Osteoblast (primary cell): Measurements from ENCODE around the gene IREB2. TPM values are rescaled to one million over a fixed set of nuclear protein-coding genes. Genes with fewer than 3 reads are reported as not detected.

Source experiments
- DNase-seq: peaks from one replicate; pipeline ENCODE4 v3.0.0; 2011; ENCODE audit warnings: low spot score, mixed read lengths; ENCODE audit not compliant: insufficient read length; ENCODE audit errors: missing footprints
- H2AFZ ChIP-seq: 2 replicates; pipeline ENCODE4 v1.6.0; 2011; ENCODE audit warnings: mild to moderate bottlenecking, low read length
- H3K27ac ChIP-seq: 2 replicates; pipeline ENCODE4 v1.5.1; 2011; ENCODE audit warnings: mild to moderate bottlenecking, low read depth, low read length, moderate library complexity
- H3K27me3 ChIP-seq: 2 replicates; pipeline ENCODE4 v1.6.0; 2012; ENCODE audit warnings: mild to moderate bottlenecking, control low read depth, inconsistent platforms, low read length, moderate library complexity; ENCODE audit not compliant: insufficient read depth
- H3K36me3 ChIP-seq: 2 replicates; pipeline ENCODE4 v1.5.1; 2011; ENCODE audit warnings: mild to moderate bottlenecking, low read length, control low read depth, moderate library complexity; ENCODE audit not compliant: insufficient read depth
- H3K4me1 ChIP-seq: 2 replicates; pipeline ENCODE4 v1.5.1; 2011; ENCODE audit warnings: mild to moderate bottlenecking, low read length, control low read depth, moderate library complexity; ENCODE audit not compliant: insufficient read depth
- H3K4me2 ChIP-seq: 2 replicates; pipeline ENCODE4 v1.6.0; 2011; ENCODE audit warnings: mild to moderate bottlenecking, low read length; ENCODE audit not compliant: insufficient read depth
- H3K4me3 ChIP-seq: fragments of 200-600 bp; sonication (generic); 3 replicates; pipeline ENCODE4 v1.5.1; 2012; ENCODE audit warnings: mild to moderate bottlenecking, low read length, inconsistent platforms; ENCODE audit not compliant: insufficient read depth
- H3K79me2 ChIP-seq: 2 replicates; pipeline ENCODE4 v1.6.0; 2012; ENCODE audit warnings: mild to moderate bottlenecking, low read length, control low read depth, inconsistent platforms; ENCODE audit not compliant: insufficient read depth
- H3K9me3 ChIP-seq: 2 replicates; pipeline ENCODE4 v1.5.1; 2011; ENCODE audit warnings: low read depth, low read length, control low read depth
- H4K20me1 ChIP-seq: 2 replicates; pipeline ENCODE4 v1.6.0; 2012; ENCODE audit warnings: mild to moderate bottlenecking, low read length, control low read depth; ENCODE audit not compliant: insufficient read depth
- total RNA-seq: library from RNA; depleted of rRNA; stranded (reverse); fragments of >200 nt; gene quantifications from 2 replicates; pipeline ENCODE4 v1.2.3, GENCODE V29; 2012
- TF ChIP-seq, protein P1 (sequence below): IDR thresholded peaks from 2 replicates; pipeline ENCODE4 v1.5.1; 2011; ENCODE audit warnings: mild to moderate bottlenecking, low read depth, low read length, moderate library complexity; ENCODE audit errors: extremely low read depth

Gene IREB2
- total RNA-seq, 1 donor, result 26.8 TPM

DNA sequence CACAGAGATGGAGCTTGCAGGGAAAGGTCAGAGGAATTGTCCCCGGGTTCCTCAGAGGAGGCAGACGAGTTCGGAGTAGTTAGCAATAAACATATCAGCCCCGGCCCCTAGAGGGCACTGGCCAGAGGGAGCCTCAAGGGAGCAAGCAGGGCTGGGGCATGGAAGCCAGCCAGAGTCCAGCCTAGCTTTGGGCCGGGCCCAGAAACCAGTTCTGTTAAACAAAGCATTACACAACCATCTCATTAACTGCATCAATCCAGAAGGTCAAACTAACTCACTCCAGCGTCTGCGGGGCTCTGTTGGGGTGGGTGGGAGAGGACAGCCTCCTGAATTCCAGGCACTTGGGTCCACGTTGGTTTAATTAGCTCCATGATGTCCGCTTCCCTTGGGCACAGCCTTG lies 41.0 kb upstream of the IREB2 start:
- no peak overlapping the region for H3K27ac ChIP-seq
- TF ChIP-seq, protein P1, sequence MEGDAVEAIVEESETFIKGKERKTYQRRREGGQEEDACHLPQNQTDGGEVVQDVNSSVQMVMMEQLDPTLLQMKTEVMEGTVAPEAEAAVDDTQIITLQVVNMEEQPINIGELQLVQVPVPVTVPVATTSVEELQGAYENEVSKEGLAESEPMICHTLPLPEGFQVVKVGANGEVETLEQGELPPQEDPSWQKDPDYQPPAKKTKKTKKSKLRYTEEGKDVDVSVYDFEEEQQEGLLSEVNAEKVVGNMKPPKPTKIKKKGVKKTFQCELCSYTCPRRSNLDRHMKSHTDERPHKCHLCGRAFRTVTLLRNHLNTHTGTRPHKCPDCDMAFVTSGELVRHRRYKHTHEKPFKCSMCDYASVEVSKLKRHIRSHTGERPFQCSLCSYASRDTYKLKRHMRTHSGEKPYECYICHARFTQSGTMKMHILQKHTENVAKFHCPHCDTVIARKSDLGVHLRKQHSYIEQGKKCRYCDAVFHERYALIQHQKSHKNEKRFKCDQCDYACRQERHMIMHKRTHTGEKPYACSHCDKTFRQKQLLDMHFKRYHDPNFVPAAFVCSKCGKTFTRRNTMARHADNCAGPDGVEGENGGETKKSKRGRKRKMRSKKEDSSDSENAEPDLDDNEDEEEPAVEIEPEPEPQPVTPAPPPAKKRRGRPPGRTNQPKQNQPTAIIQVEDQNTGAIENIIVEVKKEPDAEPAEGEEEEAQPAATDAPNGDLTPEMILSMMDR, result peak; percentile 47
- no peaks in the 10 kb centered on the region for H3K79me2 ChIP-seq
- H3K27me3 ChIP-seq, result peaks cover 46% of the 10 kb centered on the region
- H3K9me3 ChIP-seq, result no peaks in the 10 kb centered on the region
- peaks cover 6% of the 10 kb centered on the region for H3K4me1 ChIP-seq
- H2AFZ ChIP-seq, result no peak overlapping the region
- H4K20me1 ChIP-seq, result no peaks in the 10 kb centered on the region
- DNase-seq, result no peak
- no peaks in the 10 kb centered on the region for H3K36me3 ChIP-seq
- H3K4me3 ChIP-seq, result no peak overlapping the region
- no peak overlapping the region for H3K4me2 ChIP-seq

DNA sequence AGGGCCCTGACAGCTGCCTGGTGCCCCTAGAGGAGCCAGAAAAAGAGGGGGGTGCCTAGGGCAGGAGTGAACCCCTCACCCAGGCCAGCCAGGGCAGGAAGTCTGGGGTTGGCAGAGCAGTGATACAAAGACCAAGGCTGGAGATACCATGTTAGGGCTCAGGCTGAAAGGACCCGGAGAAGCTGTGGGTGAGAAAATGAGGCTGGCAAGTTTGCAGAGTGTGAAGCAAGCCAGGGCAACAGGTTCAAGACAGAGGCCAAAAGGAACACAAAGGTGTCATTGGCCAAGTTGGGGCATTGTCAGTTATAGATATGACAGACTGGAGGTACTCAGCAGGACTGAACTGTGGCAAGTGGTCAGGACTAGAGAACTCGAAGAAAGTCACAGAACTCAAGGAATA lies 40.6 kb upstream of the IREB2 start:
- no peak overlapping the region for H3K4me3 ChIP-seq
- H4K20me1 ChIP-seq, result no peaks in the 10 kb centered on the region
- H2AFZ ChIP-seq, result no peak overlapping the region
- no peaks in the 10 kb centered on the region for H3K9me3 ChIP-seq
- peaks cover 6% of the 10 kb centered on the region for H3K4me1 ChIP-seq
- H3K36me3 ChIP-seq, result no peaks in the 10 kb centered on the region
- TF ChIP-seq, protein P1, result no peak
- no peak for DNase-seq
- no peak overlapping the region for H3K4me2 ChIP-seq
- peaks cover 45% of the 10 kb centered on the region for H3K27me3 ChIP-seq
- no peak overlapping the region for H3K27ac ChIP-seq
- no peaks in the 10 kb centered on the region for H3K79me2 ChIP-seq

DNA sequence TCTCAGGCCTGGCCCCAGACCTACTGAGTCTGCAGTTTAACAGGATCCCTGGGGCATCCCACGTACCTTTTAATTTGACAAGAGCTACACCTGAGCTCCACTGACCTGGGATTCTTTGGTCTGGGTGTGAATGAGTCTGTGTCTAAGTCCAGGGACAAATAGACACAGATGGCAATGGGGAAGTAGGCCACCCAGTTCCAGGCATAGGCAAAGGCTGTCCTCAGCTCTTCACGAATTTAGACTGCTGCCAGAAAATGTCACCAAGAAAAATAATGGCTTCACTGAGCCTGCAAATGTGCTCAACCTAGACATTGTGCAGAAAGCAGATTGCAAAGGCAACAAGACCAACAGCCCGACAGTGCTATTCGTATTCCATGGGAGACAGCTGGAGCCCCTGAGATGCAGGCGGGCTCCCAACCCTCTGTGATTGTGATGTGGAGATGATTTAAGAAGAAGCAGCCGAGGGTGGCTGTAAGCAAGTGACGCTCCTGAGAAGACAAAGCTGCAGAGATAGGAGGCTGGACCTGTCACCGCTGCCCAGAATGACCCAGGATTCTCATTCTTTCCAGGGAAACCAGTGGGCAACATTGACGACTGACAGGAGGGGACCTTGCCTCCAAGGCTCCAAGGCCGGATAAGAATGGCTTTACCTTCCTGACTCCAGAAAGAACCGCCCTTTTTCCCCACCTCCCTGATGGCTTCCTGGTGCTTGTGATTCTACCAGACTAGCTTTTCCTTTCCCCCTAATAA lies 39.8 kb upstream of the IREB2 start:
- Histone ChIP-seq H3K79me2 (no peaks in the 10 kb centered on the region), H3K27me3 (peaks cover 47% of the 10 kb centered on the region), H4K20me1 (no peaks in the 10 kb centered on the region), H2AFZ (no peak overlapping the region), H3K27ac (no peak overlapping the region), H3K4me1 (peaks cover 6% of the 10 kb centered on the region), H3K36me3 (no peaks in the 10 kb centered on the region), H3K9me3 (no peaks in the 10 kb centered on the region), H3K4me2 (no peak overlapping the region), H3K4me3 (no peak overlapping the region)
- no peak for DNase-seq
- TF ChIP-seq, protein P1, result no peak

DNA sequence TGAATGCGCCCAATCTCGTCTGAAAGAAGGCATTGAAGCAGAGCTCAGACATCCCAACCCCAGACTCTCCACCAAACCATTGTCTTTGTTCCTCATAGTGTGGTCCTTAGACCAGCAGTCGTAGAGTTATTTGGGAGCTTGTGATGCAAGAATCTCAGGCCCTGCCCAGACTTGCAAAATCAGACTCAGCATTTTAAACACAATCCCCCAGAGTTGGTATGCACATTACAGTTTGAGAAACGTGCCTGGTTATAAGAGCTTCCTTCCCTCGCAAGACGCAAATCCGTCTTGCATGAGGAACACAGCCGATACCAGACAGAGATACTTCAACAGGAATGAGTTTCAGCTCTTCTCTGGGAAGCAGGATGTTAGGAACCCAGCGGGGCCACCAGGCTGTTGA lies 38.9 kb upstream of the IREB2 start:
- H3K4me1 ChIP-seq, result peaks cover 6% of the 10 kb centered on the region
- DNase-seq, result no peak
- H2AFZ ChIP-seq, result no peak overlapping the region
- H3K4me3 ChIP-seq, result no peak overlapping the region
- no peak overlapping the region for H3K27ac ChIP-seq
- no peaks in the 10 kb centered on the region for H3K36me3 ChIP-seq
- peaks cover 41% of the 10 kb centered on the region for H3K27me3 ChIP-seq
- TF ChIP-seq, protein P1, result no peak
- no peak overlapping the region for H3K4me2 ChIP-seq
- no peaks in the 10 kb centered on the region for H4K20me1 ChIP-seq
- no peaks in the 10 kb centered on the region for H3K9me3 ChIP-seq
- H3K79me2 ChIP-seq, result no peaks in the 10 kb centered on the region
